ENCODE measurements around the gene IL13. TPM values are rescaled to one million over a fixed set of nuclear protein-coding genes. Genes with fewer than 3 reads are reported as not detected.

Gene IL13
- total and polyA plus RNA-seq, 10 of the 15 experiments (the other 5 are each of a cell fraction or from before 2014, with no cell fraction given): 0.06 to 0.40 (median 0.11) TPM; not detected in 6

GRCh38 chr5:132647473-132647872 lies 10.5 kb upstream of the IL13 start:
- CTCF ChIA-PET: interaction anchor here (1.2 to 1.7 kb wide), 4 partner anchors 9 to 173 kb away, joined by 3 to 7 read pairs (median 5); no protein-coding TSS in a partner anchor
- TF ChIP-seq BHLHE40 (IDR thresholded peaks at IDR 0.05; ENCODE audit: borderline replicate concordance in 1 of 2, low read depth in 2 of 2, low read length in 1 of 2) (no peak), NFXL1 (IDR thresholded peaks at IDR 0.05; ENCODE audit: borderline replicate concordance) (no peak), RUNX3 (IDR thresholded peaks at IDR 0.05; ENCODE audit: low read length) (no peak), EP300 (IDR thresholded peaks at IDR 0.05; ENCODE audit: borderline replicate concordance in 1 of 2, control insufficient read depth in 1 of 2, low read depth in 2 of 2, low read length in 2 of 2) (no peak), LARP7 (IDR thresholded peaks at IDR 0.05) (no peak), RFX5 (IDR thresholded peaks at IDR 0.05; ENCODE audit: low read depth, low read length) (no peak), TCF7 (IDR thresholded peaks at IDR 0.05; ENCODE audit: borderline replicate concordance) (no peak), MLLT1 (IDR thresholded peaks at IDR 0.05) (no peak), POLR2AphosphoS5 (IDR thresholded peaks at IDR 0.05; ENCODE audit: low read length) (no peak), CHD2 (IDR thresholded peaks at IDR 0.05; ENCODE audit: borderline replicate concordance, low read depth, low read length) (no peak), NR2F1 (conservative IDR thresholded peaks at IDR 0.05) (no peak), IRF5 (IDR thresholded peaks at IDR 0.05; ENCODE audit: borderline replicate concordance) (no peak)

More at GRCh38 chr5:132647473-132647872, 10.5 kb upstream of the IL13 start:
- ATAC-seq (no peak), DNase-seq (ENCODE audit: low read depth, low spot score) (no peak), FAIRE-seq (no peak)
- POLR2A ChIA-PET: interaction anchor here (0.9 to 1.5 kb wide), 3 partner anchors 8 to 91 kb away, joined by 3 to 5 read pairs (median 4); partner anchors contain the start of gene RAD50
- BruUV-seq (replicated peaks): no TSS peak
- in situ Hi-C loops (cut with MboI): no loop called here
- no peak overlapping the region for H3K9ac ChIP-seq (ENCODE audit: control insufficient read depth, insufficient read depth, low read length)
- H3K4me2 ChIP-seq (ENCODE audit: control insufficient read depth, insufficient read depth): no peak overlapping the region
- no peaks in the 10 kb centered on the region for H4K20me1 ChIP-seq (ENCODE audit: control insufficient read depth, insufficient read depth)
- H3K27ac ChIP-seq (ENCODE audit: control insufficient read depth, insufficient read depth): no peak overlapping the region
- WGBS (ENCODE audit: insufficient coverage, insufficient replicate concordance, low lambda C conversion rate, missing lambda C conversion rate): 73% methylated on average over 2 of the region's 2 CpGs
- H3K36me3 ChIP-seq (ENCODE audit: control insufficient read depth in 2 of 2, insufficient read depth in 2 of 2, low read length in 1 of 2): peaks cover 6 to 7% of the 10 kb centered on the region in 2 experiments
- no peaks in the 10 kb centered on the region for H3K79me2 ChIP-seq (ENCODE audit: control insufficient read depth, insufficient read depth, low read length)
- SMC1A ChIA-PET (ENCODE audit: uncharacterized antibody, unreplicated experiment): interaction anchor here (1.0 to 2.6 kb wide), 6 partner anchors 9 to 61 kb away, joined by 3 to 12 read pairs (median 3); partner anchors contain the start of gene IL13
- no peaks in the 10 kb centered on the region for H3K27me3 ChIP-seq (replicated peaks in 1 of 2; ENCODE audit: control insufficient read depth in 2 of 2, insufficient read depth in 2 of 2, low read length in 1 of 2)
- intact Hi-C loops (cut with micrococcal nuclease; ENCODE audit: unreplicated experiment): no loop called here
- H2AFZ ChIP-seq (ENCODE audit: control insufficient read depth, low read depth, low read length): no peak overlapping the region
- H3K4me1 ChIP-seq (ENCODE audit: control insufficient read depth, insufficient read depth, low read length): no peaks in the 10 kb centered on the region
- RAD21 ChIA-PET (ENCODE audit: unreplicated experiment): interaction anchor here (1.2 to 1.4 kb wide), 2 partner anchors 14 to 61 kb away, joined by 3 to 5 read pairs; no protein-coding TSS in a partner anchor
- H3K4me3 ChIP-seq: no peak overlapping the region
- no peaks in the 10 kb centered on the region; the same call in 1 of the 3 replicates for H3K9me3 ChIP-seq (replicated peaks; ENCODE audit: control insufficient read depth, insufficient read depth, low read length)

Measured in GM12878 (cell line).